Breast epithelium (tissue), 3 donors: Measurements from ENCODE around the gene SPTY2D1.

Experiments
- CTCF ChIP-seq, 3 donors: fragments of 450-650 bp; IDR thresholded peaks; one replicate each; pipeline ENCODE4 v1.5.1; 2016 to 2017; ENCODE audit warnings: antibody characterized with exemption in 3 of 3, mild to moderate bottlenecking in 3 of 3, moderate library complexity in 3 of 3
- POLR2A ChIP-seq: fragments of 450-650 bp; IDR thresholded peaks from one replicate; pipeline ENCODE4 v1.6.1; 2016; ENCODE audit warnings: antibody characterized with exemption, mild to moderate bottlenecking, moderate library complexity

DNA sequence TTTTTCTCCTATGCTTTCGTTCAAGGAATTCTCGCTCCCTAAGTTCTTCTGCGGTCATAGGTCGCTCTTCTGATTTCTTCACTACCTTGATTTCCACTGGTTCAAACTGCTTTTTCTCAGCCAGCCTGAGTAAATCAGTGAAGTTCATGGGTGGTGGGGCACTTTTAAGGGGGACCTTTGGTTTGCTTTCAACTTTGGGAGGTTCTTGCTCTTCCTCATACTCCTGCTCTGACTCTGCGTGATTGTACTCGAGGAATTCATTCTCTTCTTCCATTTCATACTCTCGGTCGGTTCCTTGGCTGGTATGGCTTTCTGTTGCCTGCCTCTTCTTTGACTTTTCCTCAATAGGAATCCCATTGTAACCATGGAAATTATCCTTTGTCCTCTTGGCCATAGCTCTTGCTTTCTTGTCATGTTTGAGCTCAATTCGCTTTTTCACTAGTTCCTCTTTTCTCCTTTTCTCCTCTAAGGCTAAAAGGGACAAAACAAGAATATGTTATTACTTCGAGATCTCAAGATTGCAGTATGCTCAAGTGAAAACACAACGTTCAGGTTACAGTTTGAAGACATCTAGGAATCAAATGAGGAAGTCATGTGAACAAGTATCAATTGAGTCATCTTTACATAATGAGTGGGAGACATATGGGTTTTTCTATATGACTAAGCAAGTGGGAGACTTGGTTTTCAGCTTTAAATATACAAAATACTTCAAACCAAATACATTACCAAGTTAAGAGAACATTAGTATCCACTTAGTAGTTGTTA lies 18.3 kb downstream of the SPTY2D1 start:
- TF ChIP-seq CTCF (IDR thresholded peaks at IDR 0.05): no peak
- no peak for TF ChIP-seq POLR2A
